ENCODE measurements around the gene DENND4A.
"Not testable (repeated sequence)": the region's sequence is repeated elsewhere in the genome, so short reads cannot be mapped to it uniquely, and the experiment has no call there.

The DENND4A gene

DNA sequence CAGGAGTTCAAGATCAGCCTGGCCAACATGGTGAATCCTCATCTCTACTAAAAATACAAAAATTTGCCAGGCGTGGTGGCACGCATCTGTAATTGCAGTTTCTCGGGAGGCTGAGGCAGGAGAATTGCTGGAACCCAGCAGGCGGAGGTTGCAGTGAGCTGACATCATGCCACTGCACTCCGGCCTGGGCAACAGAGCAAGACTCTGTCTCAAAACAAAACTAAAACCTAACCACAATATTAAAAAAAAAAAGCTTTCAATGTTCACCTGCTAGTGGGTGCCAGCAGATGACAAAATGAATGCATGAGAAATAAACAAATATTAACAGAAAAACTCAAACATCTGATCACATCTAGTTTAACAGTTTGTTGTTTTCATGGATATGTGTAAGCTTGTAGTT is 161.3 kb downstream of the DENND4A start:
- Mint-ChIP-seq H3K36me3 (peaks cover 9% of the 10 kb centered on the region), H3K27ac (no peak overlapping the region), H3K4me3 (no peak overlapping the region), H3K4me1 (no peaks in the 10 kb centered on the region), H3K9me3 (no peaks in the 10 kb centered on the region), H3K27me3 (no peaks in the 10 kb centered on the region)

DNA sequence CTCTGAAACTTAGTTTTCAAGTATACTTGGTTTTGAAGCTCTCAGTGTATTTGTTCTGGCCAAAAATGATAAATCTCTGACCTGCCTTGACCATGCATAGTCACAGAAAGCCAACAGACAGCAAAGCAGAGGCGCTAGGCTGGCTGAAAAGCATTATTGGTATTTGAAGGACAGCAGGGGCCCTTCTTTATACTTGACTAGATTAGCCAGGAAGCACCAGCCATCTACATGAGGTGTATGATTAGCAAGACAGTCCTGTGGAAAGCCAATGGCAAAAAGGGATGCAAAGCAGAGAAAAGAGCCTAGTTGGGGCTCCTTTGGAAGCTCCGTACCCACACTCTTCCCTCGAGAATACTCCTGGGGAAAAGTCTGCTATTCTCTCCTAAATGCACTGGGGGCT is 162.5 kb downstream of the DENND4A start:
- Mint-ChIP-seq H3K9me3 (no peaks in the 10 kb centered on the region), H3K36me3 (peaks cover 14% of the 10 kb centered on the region), H3K4me3 (no peak overlapping the region), H3K4me1 (no peaks in the 10 kb centered on the region), H3K27me3 (no peaks in the 10 kb centered on the region), H3K27ac (no peak overlapping the region)

DNA sequence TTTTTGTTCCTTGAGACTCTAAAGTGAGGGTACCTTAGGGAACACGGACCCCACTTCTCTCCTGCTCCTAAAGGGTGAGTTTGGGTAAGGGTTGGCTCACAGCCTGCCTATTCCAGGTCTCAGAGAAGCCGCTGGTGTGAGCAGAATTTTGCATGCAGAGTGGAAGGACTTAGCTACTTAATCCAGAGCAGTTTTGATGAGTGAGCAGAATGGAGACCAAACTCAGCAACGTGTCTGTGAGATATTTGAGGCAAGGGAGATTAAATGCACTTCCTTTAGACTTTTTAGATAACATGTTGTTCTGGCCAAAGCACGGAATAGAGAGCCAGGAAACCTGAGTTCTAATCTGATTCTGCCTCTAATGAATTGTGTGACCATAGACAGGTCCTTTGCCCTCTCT is 165.2 kb downstream of the DENND4A start:
- Mint-ChIP-seq H3K4me3 (no peak overlapping the region), H3K27ac (no peak overlapping the region), H3K9me3 (no peaks in the 10 kb centered on the region), H3K27me3 (no peaks in the 10 kb centered on the region), H3K36me3 (peaks cover 11% of the 10 kb centered on the region), H3K4me1 (no peaks in the 10 kb centered on the region)

DNA sequence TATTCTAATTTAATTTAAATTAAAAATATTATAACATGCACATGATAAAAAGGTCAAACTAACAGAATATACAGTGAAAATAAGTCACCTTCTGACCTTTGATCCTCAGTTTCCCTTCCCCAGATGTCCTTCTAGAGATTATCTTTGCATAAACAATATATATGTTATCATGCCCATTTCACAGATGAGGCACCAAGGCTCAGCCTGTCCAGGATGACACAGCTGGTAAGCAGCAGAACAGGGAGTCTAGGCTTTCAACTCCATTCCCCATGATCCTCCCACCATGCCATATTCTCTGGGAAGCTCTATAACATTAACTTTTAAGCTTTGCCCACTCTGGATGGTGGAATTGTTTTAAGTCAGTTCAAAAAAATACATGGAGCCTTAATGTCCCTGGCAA is 169.0 kb downstream of the DENND4A start:
- no peaks in the 10 kb centered on the region for H3K9me3 Mint-ChIP-seq
- H3K27me3 Mint-ChIP-seq: no peaks in the 10 kb centered on the region
- H3K4me1 Mint-ChIP-seq: no peaks in the 10 kb centered on the region
- no peak overlapping the region for H3K4me3 Mint-ChIP-seq
- H3K27ac Mint-ChIP-seq: no peak overlapping the region
- H3K36me3 Mint-ChIP-seq: peaks cover 10% of the 10 kb centered on the region

DNA sequence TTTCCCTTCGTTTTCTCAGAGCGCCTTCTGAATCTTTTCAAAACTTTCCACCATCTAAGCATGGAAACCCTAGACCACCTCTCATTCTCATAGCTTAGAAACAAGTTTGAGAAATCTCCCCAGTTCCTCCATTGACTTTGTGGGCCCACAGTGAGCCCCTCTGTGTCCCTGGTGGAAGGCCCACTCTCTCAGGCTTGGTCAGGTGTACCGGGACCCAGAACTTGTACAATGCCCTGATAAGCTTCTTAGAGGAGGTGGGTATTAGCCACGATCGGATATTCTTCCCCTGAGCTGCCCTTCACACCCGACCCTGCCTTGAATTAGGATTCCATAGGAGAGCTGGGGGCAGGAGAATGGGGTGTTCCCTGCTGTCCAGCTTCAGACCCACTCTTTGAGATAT is 170.5 kb downstream of the DENND4A start, which contains the start of gene SLC24A1:
Gene SLC24A1, plus strand, starts transcription at position 301 of the 400 bp plus-strand sequence. CDS start 2,143 bp downstream, outside the sequence.
- Mint-ChIP-seq H3K4me1 (no peaks in the 10 kb centered on the region), H3K27ac (no peak within 1 kb of the TSS), H3K4me3 (no peak within 1 kb of the TSS)

DNA sequence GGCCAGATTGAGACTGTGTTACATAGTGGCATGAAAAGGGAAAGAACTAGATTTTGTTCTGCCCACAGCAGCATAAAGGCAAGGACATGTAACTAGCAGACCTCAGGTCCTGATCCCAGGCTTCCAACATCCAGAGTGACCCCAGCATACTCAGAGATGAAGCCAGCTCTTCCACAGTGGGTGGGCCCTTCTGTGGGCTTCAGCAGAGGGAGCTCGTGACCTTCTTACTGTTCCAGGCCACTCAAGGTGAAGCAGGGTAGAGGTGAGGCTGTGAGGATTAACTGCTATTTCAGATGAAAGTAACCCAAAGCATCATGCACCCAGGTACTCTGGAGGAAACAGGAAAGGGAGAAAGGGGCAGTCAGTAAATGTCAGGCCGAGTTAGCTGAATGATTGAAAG is 171.3 kb downstream of the DENND4A start:
- no peaks in the 10 kb centered on the region for H3K9me3 Mint-ChIP-seq
- no peak overlapping the region for H3K4me3 Mint-ChIP-seq
- H3K36me3 Mint-ChIP-seq: peaks cover 6% of the 10 kb centered on the region
- H3K27me3 Mint-ChIP-seq: no peaks in the 10 kb centered on the region
- no peaks in the 10 kb centered on the region for H3K4me1 Mint-ChIP-seq
- H3K27ac Mint-ChIP-seq: no peak overlapping the region

More for the DNA sequence above, 170.5 kb downstream of the DENND4A start, which contains the start of gene SLC24A1:
- H3K36me3 Mint-ChIP-seq: peaks cover 10% of the 10 kb centered on the region
- H3K9me3 Mint-ChIP-seq: no peaks in the 10 kb centered on the region
- H3K27me3 Mint-ChIP-seq: no peaks in the 10 kb centered on the region

DNA sequence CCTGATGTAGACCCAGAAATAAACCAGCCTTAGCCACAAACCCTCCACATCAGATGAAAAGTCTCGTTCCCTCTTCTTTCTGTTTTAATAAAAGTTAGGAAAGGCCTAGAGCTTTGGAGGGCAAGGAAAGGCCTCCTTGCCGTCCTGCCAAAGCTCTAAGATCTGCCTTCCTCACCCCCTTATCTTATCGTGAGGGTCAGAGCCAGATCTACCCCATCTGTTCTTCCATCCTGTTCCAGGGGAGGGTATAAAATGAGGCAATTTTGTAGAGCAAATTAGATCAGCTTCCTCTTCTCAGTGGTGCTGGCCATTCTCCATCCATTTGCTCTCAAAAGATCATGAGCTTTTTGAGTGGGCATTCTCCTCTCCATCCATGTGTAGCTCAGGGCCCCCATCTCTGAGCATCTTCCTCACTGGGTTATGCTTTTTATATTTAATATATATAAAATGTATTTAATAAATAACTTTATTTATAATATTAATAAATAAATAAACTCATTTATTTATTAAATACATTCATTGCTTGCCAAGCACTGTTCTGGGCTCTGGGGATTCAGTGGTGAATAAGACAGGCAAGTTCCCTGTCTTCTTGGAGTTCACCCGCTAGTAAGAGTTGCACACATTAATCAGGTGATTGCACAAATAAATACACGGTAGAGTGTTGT is 172.3 kb downstream of the DENND4A start:
- Mint-ChIP-seq H3K4me3 (no peak overlapping the region), H3K27me3 (no peaks in the 10 kb centered on the region), H3K27ac (no peak overlapping the region), H3K36me3 (peaks cover 2% of the 10 kb centered on the region), H3K9me3 (no peaks in the 10 kb centered on the region), H3K4me1 (no peaks in the 10 kb centered on the region)

DNA sequence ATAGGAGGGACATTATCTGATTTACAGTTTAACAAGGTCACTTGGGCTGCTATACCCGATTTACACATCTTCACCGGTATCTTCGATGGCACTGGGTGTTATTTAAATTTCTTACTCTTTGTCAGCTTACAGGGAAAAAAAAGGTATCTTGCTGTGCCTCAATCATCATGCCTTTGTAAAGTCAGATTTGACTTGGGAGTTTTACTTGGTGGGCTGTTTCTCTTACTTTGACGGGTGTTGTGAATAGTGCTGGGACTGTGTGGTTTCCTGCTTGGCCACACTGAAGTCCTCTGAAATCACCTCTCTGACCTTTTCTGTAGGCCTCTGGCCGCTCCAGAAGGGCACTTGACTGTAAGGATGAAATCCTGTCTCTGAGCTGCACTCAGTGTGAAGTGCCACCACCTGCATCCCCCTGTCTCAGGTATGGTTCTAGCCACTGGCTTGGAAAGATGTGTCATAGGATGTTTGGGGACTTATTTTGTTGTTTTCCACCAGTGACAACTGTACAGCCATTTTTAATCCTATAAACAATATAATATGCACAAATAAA is 173.5 kb downstream of the DENND4A start:
- no peak overlapping the region for H3K27ac Mint-ChIP-seq
- H3K27me3 Mint-ChIP-seq: no peaks in the 10 kb centered on the region
- no peak overlapping the region for H3K4me3 Mint-ChIP-seq
- no peaks in the 10 kb centered on the region for H3K9me3 Mint-ChIP-seq
- peaks cover 3% of the 10 kb centered on the region for H3K4me1 Mint-ChIP-seq
- H3K36me3 Mint-ChIP-seq: peaks cover 2% of the 10 kb centered on the region

DNA sequence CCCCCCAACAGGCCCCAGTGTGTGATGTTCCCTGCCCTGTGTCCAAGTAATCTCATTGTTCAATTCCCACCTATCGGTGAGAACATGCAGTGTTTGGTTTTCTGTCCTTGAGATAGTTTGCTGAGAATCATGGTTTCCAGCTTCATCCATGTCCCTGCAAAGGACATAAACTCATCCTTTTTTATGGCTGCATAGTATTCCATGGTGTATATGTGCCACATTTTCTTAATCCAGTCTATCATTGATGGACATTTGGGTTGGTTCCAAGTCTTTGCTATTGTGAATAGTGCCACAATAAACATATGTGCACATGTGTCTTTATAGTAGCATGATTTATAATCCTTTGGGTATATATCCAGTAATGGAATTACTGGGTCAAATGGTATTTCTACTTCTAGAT is 176.2 kb downstream of the DENND4A start:
- peak overlapping the region; percentile 35 for H3K27ac Mint-ChIP-seq
- H3K4me3 Mint-ChIP-seq, H3K36me3 Mint-ChIP-seq, H3K27me3 Mint-ChIP-seq, H3K9me3 Mint-ChIP-seq: not testable (repeated sequence)
- peaks cover 22% of the 10 kb centered on the region for H3K4me1 Mint-ChIP-seq

DNA sequence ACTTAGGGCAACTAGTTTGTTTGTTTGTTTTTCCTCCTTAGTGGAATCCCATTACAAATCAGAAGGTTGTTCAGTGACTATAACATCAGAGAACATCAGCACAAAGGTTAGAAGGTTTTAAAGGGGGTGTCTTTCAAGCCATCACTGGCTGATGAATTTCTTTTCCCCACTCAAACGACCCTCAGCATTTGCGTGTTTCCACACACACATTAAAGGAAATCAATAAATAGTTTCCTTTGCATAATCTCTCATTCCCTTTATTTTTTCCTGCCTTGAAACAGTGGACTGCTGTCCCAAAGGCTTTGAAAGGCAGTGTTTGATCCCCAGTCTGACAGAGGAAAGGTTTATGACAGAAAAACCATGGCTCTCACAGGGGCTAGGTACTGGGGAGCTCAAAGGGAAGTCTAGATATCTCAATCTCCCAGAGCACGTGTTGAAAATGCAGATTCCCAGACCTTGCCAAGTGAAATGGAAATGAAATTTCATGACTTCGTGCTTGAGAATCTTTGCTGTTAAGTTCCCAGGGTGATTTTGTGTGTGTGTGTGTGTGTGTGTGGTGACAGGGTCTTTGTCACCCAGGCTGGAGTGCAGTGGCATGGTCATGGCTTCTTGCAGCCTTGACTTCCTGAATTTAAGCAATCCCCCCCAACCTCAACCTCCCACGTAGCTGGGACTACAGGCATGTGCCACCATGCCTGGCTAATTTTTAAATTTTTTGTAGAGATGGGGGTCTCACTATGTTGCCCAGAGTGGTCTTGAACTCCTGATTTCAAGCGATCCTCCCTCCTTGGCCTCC is 178.9 kb downstream of the DENND4A start:
- no peak overlapping the region for H3K27ac Mint-ChIP-seq
- H3K9me3 Mint-ChIP-seq: no peaks in the 10 kb centered on the region
- H3K27me3 Mint-ChIP-seq: no peaks in the 10 kb centered on the region
- peaks cover 36% of the 10 kb centered on the region for H3K4me1 Mint-ChIP-seq
- no peaks in the 10 kb centered on the region for H3K36me3 Mint-ChIP-seq
- H3K4me3 Mint-ChIP-seq: no peak overlapping the region

DNA sequence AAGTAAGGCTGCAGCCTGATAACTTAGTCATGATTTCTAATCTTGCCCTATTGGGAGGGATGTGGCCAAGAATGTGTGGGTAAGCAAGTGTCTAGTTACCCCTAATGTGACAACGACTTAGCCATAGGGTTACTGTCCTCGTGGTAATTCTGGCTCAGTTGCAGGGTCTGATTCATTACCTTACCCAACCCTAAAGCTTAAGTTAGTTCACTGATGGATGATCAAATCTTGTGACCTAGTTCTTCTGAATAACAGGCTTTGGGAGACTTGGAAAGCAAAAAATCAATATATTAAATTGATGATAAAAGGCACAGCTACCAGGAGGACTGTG is 179.5 kb downstream of the DENND4A start:
- H3K9me3 Mint-ChIP-seq: no peaks in the 10 kb centered on the region
- no peaks in the 10 kb centered on the region for H3K36me3 Mint-ChIP-seq
- H3K4me1 Mint-ChIP-seq: peaks cover 39% of the 10 kb centered on the region
- H3K27ac Mint-ChIP-seq: no peak overlapping the region
- H3K4me3 Mint-ChIP-seq: no peak overlapping the region
- no peaks in the 10 kb centered on the region for H3K27me3 Mint-ChIP-seq

DNA sequence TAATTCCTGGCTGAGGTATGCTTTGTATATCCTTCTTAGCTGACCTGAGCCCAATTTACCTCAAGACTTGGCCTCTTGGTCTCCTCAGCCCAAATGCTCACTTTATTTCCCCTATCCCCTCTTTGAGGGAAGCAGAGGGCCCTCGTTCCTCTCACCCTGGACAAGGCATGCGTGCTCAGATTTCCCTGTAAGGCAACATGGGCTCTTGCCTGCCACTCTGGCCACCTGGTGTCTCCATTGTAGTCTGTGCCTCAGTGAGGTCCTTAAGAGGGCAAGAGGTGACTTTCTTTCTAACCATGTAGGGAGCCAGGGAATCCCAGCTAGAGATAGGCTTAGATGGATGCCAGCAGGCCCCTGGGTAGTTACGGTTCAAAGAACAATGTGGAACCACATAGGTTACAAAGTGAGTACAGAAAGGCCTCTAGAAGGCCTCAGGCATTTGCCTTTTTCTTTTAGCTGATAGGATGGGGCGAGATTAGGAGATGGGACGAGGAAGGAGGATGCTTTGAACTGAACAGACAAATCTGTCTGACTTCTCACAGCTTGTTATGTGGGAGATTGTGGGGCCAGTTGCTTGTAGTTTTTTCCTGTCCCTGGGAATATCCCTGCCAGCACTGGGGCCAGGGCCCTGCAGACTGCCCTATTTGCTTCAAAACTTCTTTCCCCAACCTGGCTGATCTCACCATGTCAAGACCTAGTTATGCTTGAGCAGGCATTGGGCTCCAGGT is 180.0 kb downstream of the DENND4A start:
- Mint-ChIP-seq H3K4me1 (peaks cover 43% of the 10 kb centered on the region), H3K27ac (peak overlapping the region; percentile 100), H3K36me3 (no peaks in the 10 kb centered on the region), H3K4me3 (peak overlapping the region; percentile 98), H3K9me3 (no peaks in the 10 kb centered on the region), H3K27me3 (no peaks in the 10 kb centered on the region)

DNA sequence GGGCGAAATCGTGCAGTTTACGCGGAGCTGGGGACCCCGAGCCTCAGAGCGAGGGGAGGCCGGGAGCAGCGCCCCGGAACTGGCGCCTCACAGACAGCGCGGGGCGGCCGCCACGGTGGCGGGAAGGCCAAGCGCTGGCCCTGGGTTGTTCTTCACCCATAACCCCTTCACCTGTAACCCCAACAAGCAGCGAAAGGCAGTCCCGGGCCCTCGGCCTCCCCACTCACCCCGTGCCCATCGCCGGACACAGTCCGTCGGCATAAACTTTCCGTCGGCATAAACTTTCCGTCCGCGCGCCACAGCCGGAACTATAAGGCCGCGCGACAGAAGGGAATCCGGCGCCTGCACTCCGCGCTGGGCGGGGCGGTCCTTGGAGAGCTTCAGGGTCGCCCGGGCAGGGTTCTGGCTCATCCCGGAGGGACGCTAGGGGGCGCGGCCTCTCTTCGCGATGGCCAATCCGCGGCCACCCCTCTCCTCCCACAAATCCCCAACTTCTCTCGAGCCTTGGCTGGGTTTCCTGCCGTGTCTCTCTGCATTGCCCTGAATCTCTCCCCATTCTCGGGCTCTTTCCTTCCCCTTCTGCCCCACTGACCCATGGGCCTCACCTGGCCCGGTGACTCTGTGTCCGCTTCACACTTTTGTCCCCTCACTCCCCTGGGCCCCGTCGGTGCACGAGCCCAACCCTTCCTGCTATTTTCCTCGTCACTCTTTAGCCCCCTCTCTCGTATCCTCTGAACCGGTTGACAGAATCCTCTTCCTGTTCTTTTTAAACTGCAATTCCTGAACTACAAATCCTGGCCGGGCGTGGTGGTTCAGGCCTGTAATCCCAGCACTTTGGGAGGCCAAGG is 181.0 kb downstream of the DENND4A start, which contains the start of gene INTS14:
Gene INTS14, minus strand, starts transcription at position 261 of the 848 bp plus-strand sequence. CDS start 3,751 bp downstream, outside the sequence.
- Mint-ChIP-seq H3K36me3 (no peaks in the 10 kb centered on the region), H3K27ac (peak within 1 kb of the TSS; percentile 100), H3K27me3 (no peaks in the 10 kb centered on the region), H3K4me1 (peaks cover 44% of the 10 kb centered on the region), H3K4me3 (peak within 1 kb of the TSS; percentile 98), H3K9me3 (no peaks in the 10 kb centered on the region)
